HFFc6 (cell line): ENCODE measurements around the gene FOXK2. TPM values are rescaled to one million over a fixed set of nuclear protein-coding genes. Genes with fewer than 3 reads are reported as not detected.
A peak's percentile ranks its signal among the peaks of the same experiment; 100 is the strongest.

Experiments used
- DNase-seq: peaks from one replicate; pipeline ENCODE4 v3.0.0-alpha.2; 2018
- H3K27ac Mint-ChIP-seq: 2 replicates; pipeline ENCODE4 v1.8.0; 2020; ENCODE audit warnings: mild to moderate bottlenecking, mixed read lengths
- H3K27me3 Mint-ChIP-seq: 2 replicates; pipeline ENCODE4 v1.8.0; 2021; ENCODE audit warnings: mild to moderate bottlenecking, moderate library complexity, mixed read lengths; ENCODE audit not compliant: insufficient read depth
- H3K36me3 Mint-ChIP-seq: 2 replicates; pipeline ENCODE4 v1.8.0; 2021; ENCODE audit warnings: low read depth, mixed read lengths
- H3K4me1 Mint-ChIP-seq: 2 replicates; pipeline ENCODE4 v1.8.0; 2020; ENCODE audit warnings: low read depth, mixed read lengths
- H3K4me3 Mint-ChIP-seq: 2 replicates; pipeline ENCODE4 v1.8.0; 2020; ENCODE audit warnings: mild to moderate bottlenecking, moderate library complexity, mixed read lengths
- H3K9me3 Mint-ChIP-seq: 2 replicates; pipeline ENCODE4 v1.8.0; 2020; ENCODE audit warnings: mild to moderate bottlenecking, mixed read lengths
- CTCF ChIP-seq: fragments of 200-600 bp; sonication (generic); IDR thresholded peaks from 2 replicates; pipeline ENCODE4 v1.5.0; 2021; ENCODE audit warnings: antibody characterized with exemption, mild to moderate bottlenecking
- total RNA-seq, 6 experiments: library from RNA; stranded (reverse); fragmentation: NEBNext Ultra II Directional; extraction: Animal tissue kit (Norgen Biotek cat#: 25700); gene quantifications; 2 replicates in 1 of 6; 3 replicates in 5 of 6; pipeline ENCODE4 v1.2.3, GENCODE V29; 2021

Gene FOXK2
- total RNA-seq, 6 experiments from 2014 or later = 38.6 to 46.3 (median 41.1) TPM

DNA sequence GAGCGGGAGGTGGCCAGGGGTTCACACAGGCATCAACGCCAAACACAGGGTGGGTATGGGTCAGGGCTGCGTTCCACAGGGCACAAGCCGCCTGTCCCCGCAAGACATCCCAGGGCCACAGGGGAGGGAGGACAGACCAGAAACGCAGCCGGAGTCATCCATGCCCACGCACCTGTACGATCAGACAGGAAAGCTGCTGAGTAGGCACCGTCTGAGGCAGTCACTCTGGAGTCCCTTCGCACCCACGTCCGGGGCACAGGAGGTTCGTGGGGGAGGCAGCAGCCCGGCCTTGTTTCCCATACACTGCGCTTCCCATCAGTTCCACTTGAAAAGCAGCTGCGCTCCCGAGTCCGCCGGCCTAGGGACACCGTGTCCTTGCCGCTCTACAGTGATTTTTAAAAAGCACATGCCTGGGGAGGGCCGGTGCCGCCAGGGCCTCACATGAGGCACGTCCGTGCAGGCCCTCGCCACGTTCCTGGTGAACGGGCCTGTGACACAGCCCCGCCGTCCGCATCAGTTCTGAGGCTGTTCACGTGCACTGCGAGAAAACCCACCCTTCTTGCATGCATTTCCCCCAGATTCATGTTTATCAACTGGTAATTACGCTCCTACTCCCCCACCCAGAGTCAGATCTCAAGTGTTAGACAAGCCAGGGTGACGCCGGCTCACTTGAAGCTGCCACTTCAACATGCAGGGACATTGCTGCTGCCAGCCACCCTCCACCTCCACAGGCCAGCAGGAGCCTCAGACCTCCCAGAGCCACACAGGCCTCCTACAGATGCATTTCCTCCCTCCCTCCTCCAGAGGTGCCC lies 94.0 kb downstream of the FOXK2 start:
- peaks cover 2% of the 10 kb centered on the region for H3K27me3 Mint-ChIP-seq
- no peak overlapping the region for H3K27ac Mint-ChIP-seq
- TF ChIP-seq CTCF = no peak
- no peak for DNase-seq
- H3K9me3 Mint-ChIP-seq = no peaks in the 10 kb centered on the region
- H3K36me3 Mint-ChIP-seq = peaks cover 29% of the 10 kb centered on the region
- H3K4me1 Mint-ChIP-seq = no peaks in the 10 kb centered on the region; the same call in 1 of the 2 replicates
- H3K4me3 Mint-ChIP-seq = no peak overlapping the region

DNA sequence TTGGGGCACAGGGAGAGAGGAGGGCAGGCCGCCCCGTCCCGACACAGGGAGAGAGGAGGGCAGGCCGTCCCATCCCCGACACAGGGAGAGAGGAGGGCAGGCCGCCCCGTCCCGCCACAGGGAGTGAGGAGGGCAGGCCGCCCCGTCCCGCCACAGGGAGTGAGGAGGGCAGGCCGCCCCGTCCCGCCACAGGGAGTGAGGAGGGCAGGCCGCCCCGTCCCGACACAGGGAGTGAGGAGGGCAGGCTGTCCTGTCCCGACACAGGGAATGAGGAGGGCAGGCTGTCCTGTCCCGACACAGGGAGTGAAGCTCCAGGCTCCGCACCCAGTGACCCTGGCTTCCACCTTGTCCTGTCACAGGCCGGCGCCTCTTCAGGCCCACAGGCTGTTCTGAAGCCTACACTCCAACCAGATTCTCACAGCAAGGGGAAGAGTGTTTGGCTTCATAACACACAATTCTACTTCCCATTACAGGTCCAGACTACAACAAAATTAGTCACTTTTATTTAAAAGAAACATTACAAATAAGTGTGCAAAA lies 94.6 kb downstream of the FOXK2 start:
- no peak overlapping the region for H3K4me3 Mint-ChIP-seq
- H3K27ac Mint-ChIP-seq = no peak overlapping the region
- H3K4me1 Mint-ChIP-seq = no peaks in the 10 kb centered on the region; the same call in 1 of the 2 replicates
- no peaks in the 10 kb centered on the region for H3K9me3 Mint-ChIP-seq
- H3K36me3 Mint-ChIP-seq = peaks cover 36% of the 10 kb centered on the region
- TF ChIP-seq CTCF = no peak
- no peak for DNase-seq
- H3K27me3 Mint-ChIP-seq = peaks cover 5% of the 10 kb centered on the region

DNA sequence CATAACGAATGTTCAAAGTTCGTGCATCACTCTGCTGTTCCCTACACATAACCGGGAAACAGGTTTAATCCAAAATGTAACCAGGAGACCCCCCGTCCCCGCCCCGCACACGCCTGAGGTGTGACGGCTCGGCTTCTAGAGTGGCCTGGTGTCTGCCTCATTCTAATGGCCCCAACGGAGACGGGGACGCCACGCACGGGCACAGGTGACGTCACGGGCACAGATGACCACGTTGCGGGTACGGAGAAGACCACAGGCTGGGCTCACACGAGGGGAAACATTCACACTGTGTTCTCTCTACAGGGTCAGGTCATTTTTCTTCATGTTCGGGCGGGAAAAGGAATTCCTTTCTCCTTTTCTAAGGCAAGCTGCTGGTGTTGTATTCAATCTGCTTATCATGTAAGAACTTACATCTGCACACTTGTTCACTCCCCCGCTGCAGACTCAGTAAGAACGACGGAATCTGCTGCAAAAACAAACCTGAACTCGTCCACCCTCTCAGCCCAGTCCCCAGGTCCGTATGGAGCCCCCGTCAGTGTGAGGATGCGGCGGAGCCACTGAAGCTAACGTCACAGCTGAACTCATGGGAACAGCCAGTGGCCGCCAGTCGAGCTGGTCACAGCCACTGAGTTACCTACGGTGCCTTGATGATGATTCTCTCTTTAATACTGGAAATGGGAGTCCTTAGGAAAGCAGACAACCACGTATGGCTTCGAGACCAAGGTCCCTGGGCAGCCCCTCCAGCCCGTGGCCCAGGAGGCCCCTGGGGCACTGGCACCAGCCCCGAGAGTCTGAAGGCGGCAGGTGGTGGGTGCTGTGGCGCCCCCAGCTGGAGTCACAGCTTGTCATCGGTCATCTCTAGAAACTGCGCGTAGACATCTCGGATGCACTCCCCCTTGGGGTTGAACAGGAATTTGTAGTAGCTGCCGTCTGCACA lies 95.8 kb downstream of the FOXK2 start:
- Mint-ChIP-seq H3K36me3 (peaks cover 35% of the 10 kb centered on the region), H3K9me3 (no peaks in the 10 kb centered on the region), H3K27ac (no peak overlapping the region), H3K4me1 (no peaks in the 10 kb centered on the region; the same call in 1 of the 2 replicates), H3K4me3 (no peak overlapping the region), H3K27me3 (peaks cover 7% of the 10 kb centered on the region; the same call in 1 of the 2 replicates)
- no peak for DNase-seq
- peak; percentile 52 for TF ChIP-seq CTCF

DNA sequence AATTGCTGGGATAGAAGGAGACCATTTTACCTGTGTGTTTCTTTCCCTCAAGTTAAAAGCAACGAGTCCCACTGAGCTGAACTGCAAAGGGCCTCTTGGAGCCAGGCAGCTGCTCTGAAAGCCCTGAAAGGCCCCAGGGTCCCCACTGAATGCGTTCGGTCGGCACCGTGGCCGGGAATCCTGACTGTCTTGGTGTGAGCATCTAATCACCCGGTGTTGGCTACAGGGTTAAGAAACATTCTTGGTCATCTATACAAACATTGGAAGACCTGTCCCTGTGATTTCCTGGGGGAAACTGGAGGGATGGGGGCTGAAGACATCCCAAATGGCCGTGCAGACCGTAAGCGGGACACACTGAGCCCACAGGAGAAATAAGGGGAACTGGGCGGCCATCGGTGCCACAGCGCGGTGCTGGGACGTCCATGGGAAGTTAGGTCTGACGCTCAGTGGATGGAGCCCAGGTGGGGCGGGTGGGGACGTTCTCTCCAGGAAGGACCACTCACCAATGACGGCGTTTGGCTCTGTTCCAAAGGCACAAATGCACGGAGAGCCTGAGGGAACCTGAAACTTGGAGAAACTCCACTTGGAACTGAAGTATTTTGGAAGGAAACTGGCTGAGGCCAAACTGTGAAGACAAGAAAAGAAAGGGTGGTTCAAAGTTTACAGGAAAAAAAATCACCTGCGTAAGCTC lies 96.6 kb downstream of the FOXK2 start:
- no peak overlapping the region for H3K27ac Mint-ChIP-seq
- H3K27me3 Mint-ChIP-seq = peaks cover 7% of the 10 kb centered on the region; the same call in 1 of the 2 replicates
- peaks cover 39% of the 10 kb centered on the region for H3K36me3 Mint-ChIP-seq
- no peaks in the 10 kb centered on the region for H3K9me3 Mint-ChIP-seq
- H3K4me3 Mint-ChIP-seq = no peak overlapping the region
- DNase-seq = no peak
- no peaks in the 10 kb centered on the region; the same call in 1 of the 2 replicates for H3K4me1 Mint-ChIP-seq
- no peak for TF ChIP-seq CTCF

GRCh38 chr17:82619211-82619610 lies 99.7 kb downstream of the FOXK2 start:
- no peak for TF ChIP-seq CTCF
- Mint-ChIP-seq H3K27me3 (peaks cover 4% of the 10 kb centered on the region; the same call in 1 of the 2 replicates), H3K27ac (no peak overlapping the region), H3K4me3 (no peak overlapping the region), H3K36me3 (peaks cover 41% of the 10 kb centered on the region), H3K4me1 (no peaks in the 10 kb centered on the region), H3K9me3 (no peaks in the 10 kb centered on the region)
- no peak for DNase-seq
